Measurements from ENCODE around the gene OPN4.

Gene OPN4

GRCh38 chr10:86689146-86689545, 34.8 kb downstream of the OPN4 start:
- H3K4me3 ChIP-seq (ENCODE audit: low read depth, low read length), result no peak overlapping the region
- TF ChIP-seq, protein P1, sequence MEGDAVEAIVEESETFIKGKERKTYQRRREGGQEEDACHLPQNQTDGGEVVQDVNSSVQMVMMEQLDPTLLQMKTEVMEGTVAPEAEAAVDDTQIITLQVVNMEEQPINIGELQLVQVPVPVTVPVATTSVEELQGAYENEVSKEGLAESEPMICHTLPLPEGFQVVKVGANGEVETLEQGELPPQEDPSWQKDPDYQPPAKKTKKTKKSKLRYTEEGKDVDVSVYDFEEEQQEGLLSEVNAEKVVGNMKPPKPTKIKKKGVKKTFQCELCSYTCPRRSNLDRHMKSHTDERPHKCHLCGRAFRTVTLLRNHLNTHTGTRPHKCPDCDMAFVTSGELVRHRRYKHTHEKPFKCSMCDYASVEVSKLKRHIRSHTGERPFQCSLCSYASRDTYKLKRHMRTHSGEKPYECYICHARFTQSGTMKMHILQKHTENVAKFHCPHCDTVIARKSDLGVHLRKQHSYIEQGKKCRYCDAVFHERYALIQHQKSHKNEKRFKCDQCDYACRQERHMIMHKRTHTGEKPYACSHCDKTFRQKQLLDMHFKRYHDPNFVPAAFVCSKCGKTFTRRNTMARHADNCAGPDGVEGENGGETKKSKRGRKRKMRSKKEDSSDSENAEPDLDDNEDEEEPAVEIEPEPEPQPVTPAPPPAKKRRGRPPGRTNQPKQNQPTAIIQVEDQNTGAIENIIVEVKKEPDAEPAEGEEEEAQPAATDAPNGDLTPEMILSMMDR (IDR thresholded peaks at IDR 0.05; ENCODE audit: low read depth, low read length), result no peak

- TF ChIP-seq, protein P1 (IDR thresholded peaks at IDR 0.05; ENCODE audit: low read depth, low read length), result no peak
Measured at GRCh38 chr10:86690231-86690630, 35.9 kb downstream of the OPN4 start.

DNA sequence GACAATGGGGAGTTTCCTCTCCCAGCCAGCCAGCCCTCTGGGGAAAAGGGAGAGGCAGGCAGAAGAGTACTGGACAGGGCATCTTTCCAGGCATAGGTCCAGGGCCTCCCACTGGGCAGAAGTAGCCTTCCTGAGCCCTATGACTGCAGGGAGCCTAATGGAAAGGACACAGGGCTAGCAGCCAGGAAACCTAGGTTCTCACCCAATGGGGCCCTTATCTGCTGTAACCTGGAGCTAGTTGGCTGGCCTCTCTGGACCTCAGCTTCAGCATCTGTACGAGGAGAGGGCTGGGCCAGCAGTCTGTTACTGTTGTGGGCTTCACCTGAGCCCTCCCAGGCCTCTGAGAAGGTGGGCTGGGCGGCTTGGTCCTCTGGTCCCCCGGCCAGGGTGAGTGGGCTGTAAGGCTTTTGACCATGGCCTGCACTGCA, 36.3 kb downstream of the OPN4 start:
- TF ChIP-seq, protein P1 (IDR thresholded peaks at IDR 0.05; ENCODE audit: low read depth, low read length), result no peak

More at GRCh38 chr10:86690231-86690630, 35.9 kb downstream of the OPN4 start:
- no peak overlapping the region for H3K4me3 ChIP-seq (ENCODE audit: low read depth, low read length)

DNA sequence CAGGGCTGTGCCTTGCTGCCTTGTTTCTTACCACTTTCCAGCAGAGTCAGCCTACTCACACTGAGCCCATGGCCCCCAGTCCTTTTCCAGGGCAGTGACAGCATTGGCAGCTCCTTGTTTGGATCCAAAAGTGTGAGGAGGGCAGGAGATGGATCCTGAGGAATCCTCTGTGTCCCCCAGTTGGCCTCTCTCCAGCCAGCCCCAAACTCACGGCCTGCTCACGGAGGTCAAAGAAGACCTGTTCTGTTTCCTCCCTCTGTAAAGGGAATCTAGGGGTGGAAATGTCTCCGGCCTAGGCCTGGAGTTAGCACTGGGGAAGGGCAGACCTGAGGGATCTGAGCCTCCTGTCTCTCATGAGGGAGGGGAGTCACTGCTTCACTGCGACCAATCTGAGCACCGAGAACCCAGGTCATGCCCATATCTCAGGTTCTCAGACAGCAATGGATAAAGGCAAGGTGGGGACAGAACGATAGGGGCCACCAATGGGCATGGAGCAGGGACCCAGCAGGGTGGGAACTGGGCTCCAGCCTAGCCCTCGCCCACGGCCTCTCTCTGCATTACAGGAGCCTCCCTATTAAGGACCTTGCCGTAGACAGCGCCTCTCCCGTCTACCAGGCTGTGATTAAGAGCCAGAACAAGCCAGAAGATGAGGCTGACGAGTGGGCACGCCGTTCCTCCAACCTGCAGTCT, 37.1 kb downstream of the OPN4 start:
- no peak overlapping the region for H3K4me3 ChIP-seq (ENCODE audit: low read depth, low read length)

More for the DNA sequence above, 36.3 kb downstream of the OPN4 start:
- H3K4me3 ChIP-seq (ENCODE audit: low read depth, low read length), result no peak overlapping the region

GRCh38 chr10:86692023-86692514, 37.7 kb downstream of the OPN4 start:
- H3K4me3 ChIP-seq (ENCODE audit: low read depth, low read length), result no peak overlapping the region
- TF ChIP-seq, protein P1 (IDR thresholded peaks at IDR 0.05; ENCODE audit: low read depth, low read length), result no peak

More for the DNA sequence above, 37.1 kb downstream of the OPN4 start:
- TF ChIP-seq, protein P1 (IDR thresholded peaks at IDR 0.05; ENCODE audit: low read depth, low read length), result no peak

DNA sequence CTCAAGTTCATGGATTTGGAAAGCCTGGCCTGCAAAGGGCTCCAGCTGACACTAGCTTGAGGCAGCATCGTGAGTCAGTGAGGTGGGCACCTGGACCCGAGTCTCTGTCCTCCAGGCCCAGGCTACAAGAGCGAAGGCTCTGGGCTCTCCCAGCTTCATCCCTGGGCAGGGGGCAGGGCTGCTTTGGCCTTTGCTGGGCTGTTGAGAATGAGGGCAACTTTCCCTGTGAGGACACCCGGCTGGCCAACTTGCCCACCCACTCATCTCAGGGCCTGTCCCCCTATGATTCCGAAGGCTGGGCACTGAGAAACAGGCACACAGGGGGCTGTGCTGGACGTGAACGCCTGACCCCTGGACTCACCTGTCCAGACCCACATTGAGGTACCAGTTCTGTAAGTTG, 38.3 kb downstream of the OPN4 start:
- TF ChIP-seq, protein P1 (IDR thresholded peaks at IDR 0.05; ENCODE audit: low read depth, low read length), result no peak
- no peak overlapping the region for H3K4me3 ChIP-seq (ENCODE audit: low read depth, low read length)

DNA sequence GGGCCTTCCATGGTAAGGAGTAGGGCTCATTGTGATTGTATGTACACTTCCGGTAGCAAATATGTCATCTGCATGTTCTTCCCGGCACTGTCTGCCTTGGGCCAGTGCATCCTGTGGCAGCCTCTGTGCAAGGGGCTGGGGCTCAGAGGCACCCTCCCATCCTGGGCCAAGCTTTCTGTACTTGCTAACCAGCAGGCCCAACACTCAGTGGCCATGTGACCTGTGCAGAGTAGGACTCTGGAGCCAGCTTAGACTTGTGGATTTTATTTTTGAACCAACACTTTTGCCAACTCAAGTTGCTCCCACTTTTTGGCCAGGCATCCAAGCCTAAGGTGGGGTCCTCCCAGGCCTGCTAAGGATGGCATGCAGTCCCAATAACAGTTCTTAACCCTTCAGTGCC, 38.9 kb downstream of the OPN4 start:
- TF ChIP-seq, protein P1 (IDR thresholded peaks at IDR 0.05; ENCODE audit: low read depth, low read length), result no peak
- H3K4me3 ChIP-seq (ENCODE audit: low read depth, low read length), result no peak overlapping the region
